Lung microvascular endothelial cell (primary cell): ENCODE results near the gene PRR7. TPM values are rescaled to one million over a fixed set of nuclear protein-coding genes. Genes with fewer than 3 reads are reported as not detected.
A peak's percentile ranks its signal among the peaks of the same experiment; 100 is the strongest.

ENCODE experiments used
- DNase-seq, 2 donors: peaks; one replicate each; pipeline versions ENCODE4 v3.0.0 to v3.0.0-alpha.2; 2010; ENCODE audit warnings: low read depth in 2 of 2
- total RNA-seq: library from RNA; depleted of rRNA; stranded (reverse); fragments of >200 nt; gene quantifications from 2 replicates; pipeline ENCODE4 v1.2.1, GENCODE V29; 2014

PRR7 gene
- total RNA-seq, 1 donor from 2014 or later = 1.2 TPM

DNA sequence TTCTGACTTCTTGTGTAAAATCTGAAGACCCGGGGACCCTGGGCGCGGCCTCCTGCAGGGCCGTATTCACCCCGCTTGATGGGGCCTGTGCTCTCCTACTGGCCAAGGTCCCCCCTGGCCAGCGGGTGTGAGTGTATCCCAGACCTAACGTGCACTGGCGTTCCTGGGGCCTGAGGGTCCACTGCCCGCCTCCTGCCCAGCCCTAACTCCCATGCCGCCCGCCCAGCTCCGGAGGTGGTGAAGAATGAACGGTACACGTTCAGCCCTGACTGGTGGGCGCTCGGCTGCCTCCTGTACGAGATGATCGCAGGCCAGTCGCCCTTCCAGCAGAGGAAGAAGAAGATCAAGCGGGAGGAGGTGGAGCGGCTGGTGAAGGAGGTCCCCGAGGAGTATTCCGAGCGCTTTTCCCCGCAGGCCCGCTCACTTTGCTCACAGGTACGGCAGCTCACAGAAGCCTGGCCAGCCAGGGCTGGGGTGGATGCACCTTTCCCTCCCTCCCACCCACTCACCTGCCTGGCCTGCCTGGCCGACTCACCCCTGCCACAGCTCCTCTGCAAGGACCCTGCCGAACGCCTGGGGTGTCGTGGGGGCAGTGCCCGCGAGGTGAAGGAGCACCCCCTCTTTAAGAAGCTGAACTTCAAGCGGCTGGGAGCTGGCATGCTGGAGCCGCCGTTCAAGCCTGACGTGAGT is 10.6 kb upstream of the PRR7 start:
- no peak for DNase-seq

- DNase-seq = no peak
Measured at GRCh38 chr5:177437623-177438022, 9.0 kb upstream of the PRR7 start.

DNA sequence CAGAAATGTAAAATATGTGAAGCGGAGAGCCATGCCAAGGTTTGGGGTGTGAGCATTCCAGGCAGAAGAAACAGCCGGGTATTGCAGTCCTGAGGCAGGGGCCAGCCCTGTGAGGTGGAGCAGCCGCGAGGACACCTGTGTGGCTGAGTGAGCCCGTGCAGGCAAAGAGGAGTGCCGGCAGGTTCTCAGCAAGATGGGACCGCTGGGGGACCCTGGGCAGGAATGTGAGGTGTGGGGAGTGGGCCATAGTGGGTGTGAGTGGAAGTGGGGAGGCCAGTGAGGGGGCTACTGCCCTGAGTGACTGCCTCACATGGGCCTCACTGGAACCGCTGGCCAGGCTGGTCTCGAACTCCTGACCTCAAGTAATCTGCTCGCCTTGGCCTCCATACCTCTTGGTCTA is 8.1 kb upstream of the PRR7 start:
- no peak for DNase-seq

- no peak for DNase-seq
Measured at GRCh38 chr5:177439518-177440053, 7.0 kb upstream of the PRR7 start.

DNA sequence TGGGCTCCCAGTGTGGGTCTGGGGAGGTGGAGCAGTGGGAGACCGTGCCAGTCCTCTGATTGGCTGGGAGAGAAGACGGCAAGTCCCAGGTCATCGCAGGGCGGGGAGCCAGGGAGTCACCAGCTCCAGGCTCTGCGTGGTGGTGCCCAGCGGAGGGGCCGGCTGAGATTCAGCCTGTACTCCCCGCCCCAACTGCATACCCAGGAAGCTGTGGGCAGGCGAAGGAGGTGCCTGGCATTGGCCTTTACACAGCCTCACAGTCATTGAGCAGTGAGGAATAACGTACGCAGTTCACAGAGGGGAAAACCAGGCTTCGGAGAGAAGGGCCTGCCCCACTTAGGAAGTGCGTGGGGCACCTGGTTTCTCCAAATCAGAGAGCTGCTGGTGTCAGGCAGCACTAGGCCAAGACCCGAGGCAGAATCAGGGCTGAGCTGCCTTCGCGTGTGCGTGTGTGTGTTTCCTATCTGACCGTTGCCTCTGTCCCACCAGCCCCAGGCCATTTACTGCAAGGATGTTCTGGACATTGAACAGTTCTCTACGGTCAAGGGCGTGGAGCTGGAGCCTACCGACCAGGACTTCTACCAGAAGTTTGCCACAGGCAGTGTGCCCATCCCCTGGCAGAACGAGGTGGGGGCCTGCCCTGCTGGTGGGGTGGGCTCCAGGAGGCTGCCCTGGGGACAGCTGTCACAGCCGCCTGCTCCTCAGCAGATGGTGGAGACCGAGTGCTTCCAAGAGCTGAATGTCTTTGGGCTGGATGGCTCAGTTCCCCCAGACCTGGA is 6.2 kb upstream of the PRR7 start:
- DNase-seq = no peak

- DNase-seq = no peak
Measured at GRCh38 chr5:177440990-177441780, 5.4 kb upstream of the PRR7 start.

DNA sequence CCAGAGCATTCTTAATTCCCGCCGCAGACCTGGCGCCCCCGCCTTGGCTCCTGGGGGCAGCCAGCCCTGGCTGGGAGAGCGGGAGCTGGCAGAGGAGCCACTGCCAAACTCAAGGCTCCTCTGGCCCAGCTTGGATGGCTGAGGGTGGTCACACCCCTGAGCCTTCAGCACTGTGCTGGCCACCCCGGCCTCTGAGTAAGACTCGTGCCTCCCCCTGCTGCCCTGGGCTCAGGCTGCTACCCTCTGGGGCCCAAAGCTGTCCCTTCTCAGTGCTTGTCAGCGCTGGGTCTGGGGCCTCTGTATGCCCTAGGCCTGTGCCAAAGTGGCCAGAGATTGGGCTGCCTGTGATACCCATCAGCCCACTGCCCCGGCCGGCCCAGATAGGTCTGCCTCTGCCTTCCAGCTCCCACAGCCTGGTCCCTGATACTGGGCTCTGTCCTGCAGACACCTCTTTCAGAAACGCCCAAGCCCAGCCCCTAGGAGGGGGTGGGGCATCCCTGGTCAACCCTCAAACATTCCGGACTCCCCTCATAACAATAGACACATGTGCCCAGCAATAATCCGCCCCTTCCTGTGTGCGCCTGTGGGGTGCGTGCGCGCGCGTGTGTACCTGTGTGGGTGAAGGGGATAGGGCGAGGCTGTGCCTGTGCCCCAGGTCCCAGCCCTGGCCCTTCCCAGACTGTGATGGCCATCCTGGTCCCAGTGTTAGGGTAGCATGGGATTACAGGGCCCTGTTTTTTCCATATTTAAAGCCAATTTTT is 4.4 kb upstream of the PRR7 start:
- DNase-seq = no peak

DNA sequence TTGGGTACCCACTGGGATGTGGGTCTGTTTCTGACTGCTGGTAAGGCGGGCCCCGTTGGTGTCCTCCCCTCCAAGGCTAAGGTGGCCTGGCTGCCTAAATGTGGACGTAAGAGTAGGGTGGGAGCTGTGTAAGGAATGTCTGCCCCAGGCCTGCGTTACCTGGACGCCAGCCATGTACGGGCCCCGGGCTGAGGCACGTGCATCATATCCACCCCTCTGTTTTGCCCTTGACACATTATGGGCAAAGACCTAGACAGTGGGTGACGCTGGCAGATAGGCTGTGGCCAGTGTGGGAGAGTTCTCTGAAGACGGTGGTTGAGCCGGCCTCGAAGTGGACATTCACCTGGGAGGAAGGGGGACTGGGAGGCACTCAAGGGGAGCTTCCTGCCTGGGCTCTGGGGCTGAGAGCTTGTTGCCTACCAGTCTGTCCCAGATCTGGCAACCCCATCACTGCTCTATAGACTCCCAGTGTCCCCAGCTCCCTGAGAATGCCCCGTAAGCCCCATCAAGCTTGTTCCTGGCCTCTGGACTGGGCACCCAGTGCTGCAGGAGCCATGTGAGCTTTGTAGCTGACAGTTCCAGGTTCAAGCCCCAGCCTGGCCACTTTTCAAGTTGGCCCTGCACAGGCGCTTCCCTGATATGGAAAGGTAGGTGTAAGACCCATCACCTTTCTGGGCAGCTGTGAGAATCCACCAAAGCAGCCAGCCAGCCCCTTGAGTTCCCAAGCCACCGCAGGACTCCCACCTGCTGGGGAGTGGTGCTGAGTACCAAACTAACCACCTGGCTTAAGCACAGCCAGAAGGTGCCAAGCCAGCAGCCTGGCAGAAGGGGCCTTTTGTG is 3.2 kb upstream of the PRR7 start:
- no peak for DNase-seq

DNA sequence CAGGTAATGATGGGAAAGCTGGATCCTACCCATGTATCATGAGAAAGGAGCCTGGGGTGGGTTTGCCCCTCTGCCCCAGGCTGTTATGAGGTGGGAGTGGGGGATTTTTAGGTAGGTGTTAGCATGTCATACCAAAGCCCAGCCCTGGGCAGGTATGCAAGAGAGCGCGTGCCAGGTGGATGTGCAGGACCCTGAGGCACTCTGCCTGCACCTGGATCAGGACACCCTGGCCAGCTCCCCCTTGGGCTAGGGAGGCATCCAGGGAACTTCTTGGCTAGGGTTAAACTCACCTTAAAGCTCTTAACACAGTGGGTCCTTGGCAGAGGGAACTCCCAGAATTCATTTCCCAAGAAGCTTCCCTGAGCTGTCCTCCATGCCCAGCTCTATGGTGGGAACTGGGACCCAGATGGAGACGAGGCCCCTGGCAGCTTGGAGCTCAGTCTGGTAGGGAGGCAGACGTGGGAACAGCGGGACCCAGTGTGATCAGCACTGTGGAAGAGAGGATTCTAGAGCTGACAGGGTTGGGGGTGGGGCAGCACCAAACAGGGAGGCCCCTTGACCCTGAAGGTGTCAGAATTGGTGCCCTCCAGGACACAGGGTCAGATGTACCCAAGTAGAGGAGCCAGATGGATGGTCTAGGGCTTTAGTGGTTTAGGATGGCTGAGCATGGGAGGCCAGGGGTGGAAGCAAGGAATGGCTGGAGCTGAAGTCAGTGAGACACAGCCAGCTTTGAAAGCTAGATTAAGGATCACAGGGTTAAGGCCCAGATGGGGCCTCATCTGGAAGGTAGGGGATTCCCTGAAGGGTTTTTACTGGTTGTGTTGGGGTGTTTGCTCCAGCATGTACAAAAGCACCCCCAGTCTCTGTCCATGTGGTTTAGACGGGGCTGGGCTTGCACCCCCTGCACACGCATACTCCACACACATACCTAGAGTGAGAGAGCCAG is 2.2 kb upstream of the PRR7 start:
- no peak for DNase-seq

DNA sequence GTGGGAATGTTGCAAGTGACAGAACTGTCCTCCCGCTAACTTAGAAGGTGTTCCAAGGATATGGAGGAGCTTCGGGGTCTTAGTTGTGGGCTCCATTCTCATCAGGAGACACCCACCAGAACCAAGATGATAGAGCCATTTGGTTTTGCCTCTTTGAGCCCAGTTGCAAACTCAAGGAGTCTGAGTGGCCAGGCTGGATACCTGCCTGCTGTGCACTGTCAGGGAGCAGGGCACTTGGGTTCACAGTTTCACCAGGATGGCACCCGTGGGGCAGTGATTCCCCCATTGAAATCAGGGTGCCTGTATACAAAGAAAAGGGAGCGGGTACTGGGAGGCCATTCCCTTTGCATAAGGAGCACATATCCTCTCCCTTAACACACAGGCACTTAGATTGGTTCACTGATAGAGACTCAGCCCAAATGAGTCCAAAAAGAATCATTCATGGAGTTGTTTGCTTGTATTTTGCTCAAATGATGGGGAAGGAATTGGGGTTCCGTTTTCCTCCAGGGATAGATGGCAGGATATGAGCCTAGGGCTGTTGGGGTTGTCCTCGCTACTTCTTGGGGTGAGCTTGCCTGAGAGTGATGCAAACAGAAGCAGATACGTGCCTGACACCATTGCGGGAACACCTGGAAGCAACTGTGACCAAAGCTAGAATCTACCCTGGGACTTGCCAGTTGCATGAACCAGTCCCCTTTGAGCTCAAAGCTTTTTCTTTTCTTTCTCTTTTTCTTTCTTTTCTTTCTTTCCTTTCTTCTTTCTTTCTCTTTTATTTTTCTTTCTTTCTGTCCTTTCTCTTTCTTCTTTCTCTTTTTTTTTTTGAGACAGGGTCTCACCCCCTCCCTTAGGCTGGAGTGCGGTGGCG is 1.3 kb upstream of the PRR7 start:
- no peak for DNase-seq

- DNase-seq = no peak
Measured at GRCh38 chr5:177445917-177446199, 756 bp upstream of the PRR7 start.

- DNase-seq = peak; percentile 29 to 54
Measured at GRCh38 chr5:177447066-177447610, 524 bp downstream of the PRR7 start.

DNA sequence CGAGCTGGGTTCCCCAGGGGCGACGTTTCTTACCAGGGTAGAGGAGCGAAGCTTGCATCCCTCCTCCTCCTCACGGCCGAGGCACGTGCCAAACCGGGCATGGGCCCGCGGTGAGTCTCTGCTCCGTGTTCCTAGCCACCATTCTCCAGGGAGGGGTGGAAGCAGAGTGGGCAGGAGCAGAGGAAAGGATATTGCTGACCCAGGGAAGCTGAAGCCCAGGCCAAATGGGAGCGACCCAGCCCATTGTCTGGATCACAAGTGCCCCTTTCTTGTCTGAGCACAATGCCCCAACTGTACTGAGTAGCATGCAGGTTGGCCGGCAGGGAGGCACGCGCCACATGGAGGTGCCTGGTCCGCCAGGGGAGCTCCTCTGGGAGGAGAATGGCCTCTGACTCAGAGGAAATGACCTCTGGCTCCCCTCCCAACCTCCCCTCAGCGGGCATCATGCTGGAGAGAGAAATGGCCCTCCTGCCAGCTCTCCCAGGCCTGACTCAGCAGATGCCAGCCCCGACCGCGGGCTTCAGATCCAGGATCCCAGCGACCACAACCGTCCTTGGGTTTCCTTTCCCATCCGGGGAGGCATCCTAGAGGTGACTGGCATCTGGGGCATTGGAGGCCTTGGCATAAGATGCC is 1.1 kb downstream of the PRR7 start:
- peak; percentile 42 to 54 for DNase-seq

- DNase-seq = no peak
Measured at GRCh38 chr5:177448244-177448950, 1.8 kb downstream of the PRR7 start.

DNA sequence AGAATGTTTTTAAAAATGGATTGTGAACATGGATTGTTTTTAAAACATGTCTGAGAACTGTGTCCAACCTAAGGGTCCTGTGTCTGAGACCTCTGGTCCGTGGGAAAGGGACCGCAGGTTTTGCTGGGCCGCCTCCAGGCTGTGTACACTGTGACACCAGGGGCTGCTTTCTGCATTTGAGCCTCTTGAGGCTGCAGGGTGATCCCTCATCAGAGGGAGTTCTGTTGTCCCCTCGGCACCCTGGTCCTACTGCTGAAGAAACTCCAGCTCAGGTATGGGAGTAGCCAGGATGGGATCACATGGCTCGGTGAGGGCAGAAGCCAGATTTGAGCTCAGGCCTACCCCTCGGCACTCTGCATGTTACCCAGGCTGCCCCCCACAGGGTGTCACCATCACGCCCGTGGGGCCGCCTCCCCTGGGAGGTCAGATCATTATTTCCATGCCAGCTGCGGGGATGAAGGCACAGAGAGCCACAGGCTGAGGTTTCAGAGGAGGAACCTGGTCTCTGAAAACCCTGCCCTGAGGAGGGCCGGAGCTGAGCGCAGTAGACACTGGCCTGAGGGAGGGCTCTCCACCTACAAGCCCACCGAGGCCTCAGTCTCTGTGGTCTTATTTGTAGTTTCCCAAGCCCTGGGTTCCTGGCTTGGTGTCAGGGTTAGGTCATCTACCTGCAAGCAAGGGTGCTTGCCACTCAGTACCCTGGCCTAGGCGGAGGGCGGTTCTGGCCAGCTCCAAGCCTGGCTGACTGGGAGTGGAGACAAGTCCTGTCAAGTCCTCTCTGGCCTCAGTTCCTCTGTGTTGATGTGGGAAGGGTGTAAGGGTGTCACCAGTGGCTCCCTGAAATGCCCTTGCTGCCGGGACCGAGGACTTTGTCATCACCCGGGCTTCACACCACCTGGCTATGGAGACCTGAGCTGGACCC is 2.8 kb downstream of the PRR7 start:
- no peak for DNase-seq
